Effector CD4-positive, alpha-beta T cell (primary cell): ENCODE results near the gene BEST4.
"Not testable (repeated sequence)": the region's sequence is repeated elsewhere in the genome, so short reads cannot be mapped to it uniquely, and the experiment has no call there.

Experiments used
- DNase-seq: peaks from one replicate; pipeline ENCODE4 v3.0.0-alpha.2; 2020

Gene BEST4

DNA sequence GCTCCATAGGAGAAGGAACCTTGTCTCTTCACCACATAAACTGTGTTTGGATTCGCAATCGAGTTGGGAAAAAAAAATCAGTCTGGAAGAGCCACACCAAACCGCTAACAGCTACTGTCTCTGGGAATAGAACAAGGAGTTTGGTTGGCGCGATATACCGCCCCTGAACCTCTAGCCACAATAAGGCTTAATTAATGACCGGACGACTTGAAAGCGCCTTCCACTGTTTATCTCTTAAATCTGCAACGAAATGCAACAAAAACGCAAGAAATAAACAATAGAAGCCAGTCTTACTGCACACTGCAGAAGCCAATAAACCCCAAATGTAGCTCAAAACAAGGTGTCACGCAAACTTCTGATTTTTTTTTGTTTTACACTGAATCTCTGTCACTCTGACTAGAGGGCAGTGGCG, 31.2 kb upstream of the BEST4 start:
- DNase-seq = no peak

DNA sequence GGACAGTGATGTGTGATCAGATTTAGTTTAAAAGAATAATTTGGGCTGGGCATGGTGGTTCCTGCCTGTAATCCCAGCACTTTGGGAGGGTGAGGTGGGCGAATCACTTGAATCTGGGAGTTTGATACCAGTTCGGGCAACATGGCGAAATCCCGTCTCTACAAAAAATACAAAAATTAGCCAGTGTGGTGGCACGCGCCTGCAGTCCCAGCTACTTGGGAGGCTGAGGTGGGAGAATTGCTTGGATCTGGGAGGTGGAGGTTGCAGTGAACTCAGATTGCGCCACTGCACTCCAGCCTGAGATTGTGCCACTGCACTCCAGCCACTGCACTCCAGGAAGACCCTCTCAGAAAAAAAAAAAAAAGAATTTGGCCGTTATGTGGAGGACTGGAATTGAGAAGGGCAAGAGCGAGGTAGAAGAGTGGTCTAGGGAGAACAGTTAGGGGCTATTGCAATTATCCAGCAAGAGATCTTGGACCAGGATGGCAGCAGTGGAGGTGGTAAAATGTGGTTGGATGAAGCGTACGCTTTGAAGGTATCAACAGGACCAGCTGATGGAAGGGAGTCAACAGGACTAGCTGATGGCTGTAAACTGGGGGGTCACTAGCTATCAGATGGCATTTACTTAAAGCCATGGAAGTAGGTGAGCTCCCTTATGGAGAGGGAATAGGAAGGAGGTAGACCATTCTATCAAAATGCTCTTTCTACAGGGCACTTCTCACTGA, 30.0 kb upstream of the BEST4 start:
- DNase-seq = no peak

DNA sequence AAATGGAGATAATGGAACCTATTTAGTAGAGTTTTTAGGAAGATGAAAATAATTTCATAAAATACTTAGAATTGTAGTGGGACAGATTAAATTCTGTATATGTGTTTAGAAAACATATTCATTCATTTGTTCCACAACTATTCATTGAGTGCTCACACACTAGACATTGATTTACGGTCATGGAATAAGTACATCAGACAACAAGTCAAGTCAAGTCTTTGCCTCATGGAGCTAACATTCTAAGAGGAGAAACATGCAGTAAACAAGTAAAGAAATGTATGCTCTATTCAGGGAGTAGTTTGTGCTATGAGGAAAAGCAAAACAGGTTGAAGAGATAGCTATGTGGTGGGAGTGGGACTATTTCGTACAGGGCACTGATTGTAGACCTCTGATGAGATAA, 29.3 kb upstream of the BEST4 start:
- no peak for DNase-seq

DNA sequence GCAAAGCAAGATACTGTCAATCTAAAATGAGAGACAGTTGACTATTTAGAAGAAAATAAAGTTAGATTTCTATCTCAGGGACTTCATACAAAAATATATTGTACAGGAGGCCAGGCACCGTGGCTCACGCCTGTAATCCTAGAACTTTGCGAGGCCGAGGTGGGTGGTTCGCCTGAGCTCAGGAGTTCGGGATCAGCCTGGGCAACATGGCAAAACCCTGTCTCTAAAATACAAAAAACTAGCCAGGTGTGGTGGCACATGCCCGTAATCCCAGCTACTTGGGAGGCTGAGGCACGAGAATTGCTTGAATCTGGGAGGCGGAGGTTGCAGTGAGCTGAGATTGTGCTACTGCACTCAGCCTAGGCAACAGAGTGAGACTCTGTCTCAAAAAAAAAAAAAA, 28.0 kb upstream of the BEST4 start:
- not testable (repeated sequence) for DNase-seq

DNA sequence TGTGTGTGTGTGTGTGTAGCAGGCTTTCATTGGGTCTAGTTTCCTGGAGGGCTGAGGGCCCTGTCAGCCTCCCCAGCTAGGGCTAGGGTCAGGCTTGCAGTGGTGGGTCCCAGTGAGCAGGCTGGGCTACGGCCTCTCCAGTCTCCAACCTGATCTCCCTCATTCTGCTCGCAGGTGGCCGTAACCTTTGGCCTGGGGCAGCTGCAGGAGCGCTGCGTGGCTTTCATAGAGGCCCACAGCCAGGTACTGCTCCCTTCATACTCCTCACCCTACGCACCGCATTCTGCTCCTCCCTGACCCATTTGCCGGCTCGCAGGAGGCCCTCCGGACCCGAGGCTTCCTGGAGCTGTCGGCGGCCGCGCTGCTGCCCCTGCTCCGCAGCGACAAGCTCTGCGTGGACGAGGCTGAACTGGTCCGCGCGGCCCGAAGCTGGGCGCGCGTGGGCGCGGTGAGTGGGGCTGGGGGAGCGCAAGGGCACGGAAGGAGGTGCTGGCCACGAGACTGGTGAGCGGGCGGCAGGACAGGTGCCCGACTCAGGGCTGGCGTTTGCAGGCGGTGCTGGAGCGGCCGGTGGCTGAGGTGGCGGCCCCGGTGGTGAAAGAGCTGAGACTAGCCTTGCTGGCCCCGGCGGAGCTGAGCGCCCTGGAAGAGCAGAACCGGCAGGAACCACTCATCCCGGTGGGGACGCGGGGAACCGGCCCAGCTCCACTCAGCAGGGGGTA, 25.0 kb upstream of the BEST4 start:
- no peak for DNase-seq

DNA sequence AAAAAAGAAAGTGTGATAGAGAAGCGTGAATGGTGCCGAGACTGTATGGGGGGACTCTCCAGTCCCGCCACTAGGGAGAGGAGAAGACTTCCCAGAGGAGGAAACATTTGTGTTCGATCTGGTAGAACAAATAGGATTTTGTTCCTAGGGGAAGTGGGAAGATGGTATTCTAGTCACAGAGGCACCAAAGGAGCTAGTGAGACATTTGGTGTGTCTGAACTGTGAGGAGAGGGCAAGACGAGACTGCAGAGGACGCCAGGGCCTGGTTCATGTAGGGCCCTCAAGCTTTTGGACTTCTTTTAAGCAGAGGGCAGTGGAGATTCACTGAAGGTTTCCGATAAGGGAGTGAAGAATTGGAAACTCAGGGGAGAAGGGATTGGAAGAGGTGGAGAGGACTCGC, 23.3 kb upstream of the BEST4 start:
- DNase-seq = no peak

DNA sequence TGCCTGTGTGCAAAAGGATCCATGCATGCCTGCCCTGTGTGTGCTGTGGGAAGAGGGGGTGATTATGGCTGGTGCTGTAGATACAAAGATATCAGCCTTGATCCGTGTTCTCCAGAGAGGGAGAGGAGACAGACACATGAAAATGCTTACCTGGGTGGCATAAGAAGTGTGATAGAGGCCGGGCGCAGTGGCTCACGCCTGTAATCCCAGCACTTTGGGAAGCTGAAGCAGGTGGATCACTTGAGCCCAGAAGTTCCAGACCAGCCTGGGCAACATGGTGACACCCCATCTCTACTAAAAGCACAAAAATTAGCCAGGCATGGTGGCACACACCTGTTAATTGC, 22.8 kb upstream of the BEST4 start:
- DNase-seq = not testable (repeated sequence)

DNA sequence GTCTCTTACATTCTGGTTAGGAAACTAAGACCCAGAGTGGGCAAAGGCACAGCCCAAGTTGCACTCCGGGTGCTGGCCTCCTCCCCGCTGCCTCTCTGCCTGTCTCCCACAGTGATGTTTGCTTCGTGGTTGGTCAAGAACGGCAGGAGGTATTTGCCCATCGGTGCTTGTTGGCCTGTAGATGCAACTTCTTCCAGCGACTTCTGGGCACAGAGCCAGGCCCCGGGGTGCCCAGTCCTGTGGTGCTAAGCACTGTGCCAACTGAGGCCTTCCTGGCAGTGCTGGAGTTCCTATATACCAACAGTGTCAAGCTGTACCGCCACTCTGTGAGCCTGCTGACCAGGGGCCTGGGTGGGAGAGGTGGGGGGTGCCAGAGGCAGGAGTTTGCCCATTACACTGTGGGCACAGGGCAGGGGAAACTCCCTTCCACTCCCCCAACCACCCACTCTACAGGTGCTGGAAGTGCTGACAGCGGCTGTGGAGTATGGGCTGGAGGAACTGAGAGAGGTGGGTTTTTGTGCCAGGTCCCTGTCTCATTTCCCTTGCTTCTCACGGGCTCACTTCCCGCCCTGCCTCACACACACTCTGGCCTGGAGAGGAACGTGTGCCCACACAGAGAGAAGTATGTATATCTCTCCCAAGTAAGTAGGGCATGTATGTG, 22.3 kb upstream of the BEST4 start:
- DNase-seq = peak; percentile 28

DNA sequence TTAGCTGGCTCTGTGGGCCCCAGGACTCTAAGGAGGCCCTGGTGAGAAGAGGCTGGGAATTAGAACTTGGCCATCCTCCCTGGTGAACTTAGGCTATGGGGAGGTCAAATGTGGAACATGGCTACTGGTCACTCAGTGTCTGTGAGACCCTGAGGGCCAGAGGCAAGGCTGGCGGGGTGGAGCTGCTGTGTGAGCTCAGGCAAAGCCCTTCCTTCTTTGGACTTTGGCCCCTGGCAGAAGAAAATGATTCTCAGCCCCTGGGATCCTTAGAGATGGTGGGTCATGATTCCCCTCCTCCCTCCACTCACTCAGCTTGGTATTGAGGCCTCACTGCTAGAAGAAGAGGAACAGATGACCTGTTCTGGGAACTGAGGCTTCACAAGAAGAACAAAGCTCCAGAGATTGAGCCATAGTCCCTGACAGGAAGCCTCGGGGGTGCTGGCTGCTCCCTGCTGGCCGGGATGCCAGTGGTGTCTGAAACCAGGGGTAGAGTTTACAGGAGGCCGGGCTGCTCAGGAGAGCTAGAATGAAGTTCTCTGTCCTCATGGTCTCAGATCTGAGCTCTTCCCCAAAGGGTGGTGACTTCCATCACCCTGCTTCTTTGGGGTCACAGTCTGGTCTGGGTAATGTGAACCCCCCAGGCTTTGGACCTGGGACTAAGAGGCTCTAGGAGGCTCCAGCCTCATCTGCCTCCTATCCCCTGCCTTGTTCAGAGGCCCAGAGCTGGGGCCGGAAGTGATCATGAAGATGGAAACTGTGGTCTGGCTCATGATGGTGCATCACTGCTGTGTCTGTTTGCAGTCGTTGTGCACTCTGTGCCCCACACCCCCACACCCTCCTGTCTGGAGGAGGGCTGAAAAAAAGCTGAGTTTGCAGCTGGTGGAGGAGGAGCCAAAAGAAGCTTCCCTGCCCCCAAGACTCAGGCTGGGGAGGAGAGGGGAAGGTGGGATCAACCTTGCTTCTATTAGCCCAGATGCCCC, 21.3 kb upstream of the BEST4 start:
- DNase-seq = peak; percentile 86

DNA sequence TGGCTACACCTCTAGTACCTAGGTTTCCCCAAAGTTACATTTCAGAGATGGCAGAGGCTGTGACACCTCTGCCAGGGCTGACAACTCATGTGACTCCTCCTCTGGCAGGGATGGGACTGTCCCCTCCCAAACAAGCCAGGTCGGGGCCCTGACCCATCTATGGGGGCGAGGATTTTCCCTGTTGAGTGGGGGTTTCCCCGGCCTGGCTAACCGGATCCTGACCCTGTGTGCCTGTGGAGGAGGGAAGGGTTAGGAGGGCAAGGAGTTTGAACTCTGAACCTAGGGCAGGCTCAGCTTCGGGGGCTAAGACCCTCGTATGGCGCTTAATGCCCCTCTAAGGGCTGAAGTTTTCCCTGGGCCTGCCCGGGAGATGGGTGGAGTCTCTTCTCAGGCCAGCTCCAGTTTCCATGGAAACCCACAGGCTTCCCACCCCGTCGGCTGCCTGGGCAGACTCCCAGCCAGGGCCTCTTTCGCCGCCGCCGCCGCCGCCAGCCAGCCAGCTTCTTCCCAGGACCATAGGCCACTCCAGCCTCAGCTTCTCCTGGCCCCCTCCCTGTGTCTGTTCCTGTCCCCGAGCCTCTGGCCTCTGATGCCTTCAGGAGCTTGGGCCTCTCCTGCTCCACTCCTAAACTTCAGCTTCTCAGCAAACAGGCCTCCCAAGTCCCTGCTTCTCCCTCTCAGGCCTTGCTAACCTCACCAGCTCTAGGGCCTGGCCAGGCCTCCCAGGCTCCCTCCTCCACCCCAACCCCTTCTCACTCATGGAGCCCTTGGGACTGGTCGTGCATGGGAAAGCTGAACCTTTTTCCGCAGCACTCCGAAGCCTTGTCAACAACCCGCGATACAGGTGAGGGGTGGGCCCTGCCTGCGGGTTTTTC, 20.3 kb upstream of the BEST4 start, which contains the start of gene BTBD19:
BTBD19 (plus strand) TSS at position 461 of the 875 bp plus-strand sequence; CDS start at position 759, 298 bp downstream.
- no peak for DNase-seq

DNA sequence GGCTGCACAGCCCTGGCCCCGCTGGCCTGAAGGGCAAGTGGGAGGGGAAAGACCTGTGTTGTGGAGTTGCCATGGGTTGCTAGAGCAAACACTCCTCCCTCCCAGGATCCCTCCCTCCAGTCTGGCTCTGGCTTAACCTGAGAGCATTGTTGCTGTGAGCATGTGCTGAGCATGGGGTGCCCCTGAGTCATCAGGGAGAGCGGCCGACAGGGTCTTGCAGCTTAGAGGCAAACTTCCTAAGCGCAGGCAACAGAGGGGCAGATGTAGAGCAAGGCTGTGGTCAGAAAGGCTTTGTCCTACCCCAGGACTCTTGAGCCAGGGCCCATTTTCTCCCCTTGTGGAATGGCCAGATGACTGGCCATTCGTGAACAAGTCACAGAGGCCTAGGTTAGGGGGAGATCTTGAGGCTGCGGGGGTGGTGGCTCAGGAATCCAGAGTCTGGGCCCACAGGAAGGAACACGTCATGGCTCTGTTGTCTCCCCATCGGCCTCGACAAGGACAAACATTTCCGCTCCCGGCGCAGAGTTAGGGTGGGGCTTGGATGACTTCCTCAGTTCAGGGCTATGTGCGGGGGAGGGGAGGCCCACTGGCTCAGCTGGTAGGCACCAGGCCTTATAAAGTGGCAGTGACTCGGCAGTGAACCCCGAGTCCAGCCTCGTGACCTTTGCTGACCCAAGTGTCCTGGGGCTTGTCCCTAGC, 19.5 kb upstream of the BEST4 start:
- peak; percentile 94 for DNase-seq

DNA sequence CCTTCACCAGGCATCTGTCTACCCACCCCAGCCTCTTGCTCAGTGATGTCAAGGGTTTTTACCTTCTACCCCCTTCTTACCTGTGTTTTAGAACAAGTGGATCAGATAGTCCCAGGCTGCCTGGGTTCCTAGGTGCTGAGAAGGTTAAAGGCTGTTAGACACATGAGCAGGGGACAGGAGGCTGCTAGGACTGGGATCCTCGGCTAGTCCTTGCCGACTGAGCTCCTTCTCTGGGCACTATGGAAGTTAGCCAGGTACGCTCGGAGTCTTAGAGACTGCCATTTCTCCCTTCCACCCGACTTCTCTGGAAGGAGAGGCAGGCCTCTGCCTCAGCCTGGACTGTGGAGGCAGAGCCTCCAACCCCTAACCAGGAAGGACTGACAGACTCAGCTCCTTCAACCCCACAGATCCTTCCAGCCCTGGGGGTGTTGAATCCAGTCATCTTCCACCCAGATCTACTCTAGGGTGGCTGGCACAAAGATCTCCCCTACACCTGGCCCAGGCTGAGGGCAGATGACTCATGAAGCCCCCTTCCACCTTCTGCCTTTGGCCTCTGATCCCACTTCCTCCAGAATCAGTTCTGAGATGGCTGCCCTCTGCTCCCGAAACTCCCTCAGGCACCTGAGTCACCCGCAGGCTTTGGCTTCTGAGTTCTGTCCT, 18.9 kb upstream of the BEST4 start, which contains the start of gene DYNLT4:
DYNLT4 (minus strand) TSS at position 648 of the 660 bp plus-strand sequence. CDS start 683 bp downstream, outside the sequence.
- no peak for DNase-seq

DNA sequence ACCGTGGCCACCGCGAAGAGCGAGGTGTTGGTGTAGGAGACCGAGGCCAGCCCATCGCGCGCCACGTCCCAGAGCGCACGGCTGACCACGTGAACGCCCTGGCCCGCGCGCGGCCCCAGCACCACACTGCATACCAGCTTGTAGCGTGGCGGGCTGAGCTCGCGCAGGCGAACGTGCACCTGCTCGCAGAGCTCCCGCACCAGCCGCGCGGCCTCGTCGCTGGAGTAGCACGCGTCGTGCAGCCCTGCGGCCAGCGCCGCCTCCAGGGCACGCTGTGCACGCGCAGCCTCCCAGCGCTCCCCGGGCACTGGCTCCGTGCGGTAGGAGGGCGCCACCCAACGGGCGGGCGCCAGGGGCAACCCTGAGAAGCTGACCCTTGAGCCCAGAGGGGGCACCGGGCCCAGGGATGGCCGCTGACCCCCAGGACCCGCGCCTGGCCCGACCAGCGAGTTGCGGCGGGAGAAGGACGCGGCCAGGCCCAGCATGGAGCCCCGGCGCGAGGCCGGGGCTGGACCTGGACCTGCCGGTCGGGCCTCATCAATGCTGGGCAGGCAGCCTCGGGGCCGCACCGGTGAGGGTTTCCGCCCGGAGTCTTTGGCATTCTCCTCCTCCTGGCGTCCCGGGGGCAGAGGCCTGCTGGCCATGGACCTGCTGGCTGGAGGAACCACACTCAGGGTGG, 18.2 kb upstream of the BEST4 start:
- DNase-seq = no peak

DNA sequence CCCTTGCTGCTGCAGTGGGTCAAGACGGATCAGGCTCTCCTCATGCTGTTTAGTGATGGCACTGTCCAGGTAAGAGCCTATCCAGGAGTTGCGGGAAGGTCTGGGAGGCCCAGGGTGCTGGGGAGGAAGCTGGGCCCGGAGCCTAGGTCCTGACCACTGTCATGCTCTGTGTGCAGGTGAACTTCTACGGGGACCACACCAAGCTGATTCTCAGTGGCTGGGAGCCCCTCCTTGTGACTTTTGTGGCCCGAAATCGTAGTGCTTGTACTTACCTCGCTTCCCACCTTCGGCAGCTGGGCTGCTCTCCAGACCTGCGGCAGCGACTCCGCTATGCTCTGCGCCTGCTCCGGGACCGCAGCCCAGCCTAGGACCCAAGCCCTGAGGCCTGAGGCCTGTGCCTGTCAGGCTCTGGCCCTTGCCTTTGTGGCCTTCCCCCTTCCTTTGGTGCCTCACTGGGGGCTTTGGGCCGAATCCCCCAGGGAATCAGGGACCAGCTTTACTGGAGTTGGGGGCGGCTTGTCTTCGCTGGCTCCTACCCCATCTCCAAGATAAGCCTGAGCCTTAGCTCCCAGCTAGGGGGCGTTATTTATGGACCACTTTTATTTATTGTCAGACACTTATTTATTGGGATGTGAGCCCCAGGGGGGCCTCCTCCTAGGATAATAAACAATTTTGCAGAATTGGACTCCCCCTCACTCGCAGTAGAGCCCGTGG, 17.5 kb upstream of the BEST4 start:
- no peak for DNase-seq

DNA sequence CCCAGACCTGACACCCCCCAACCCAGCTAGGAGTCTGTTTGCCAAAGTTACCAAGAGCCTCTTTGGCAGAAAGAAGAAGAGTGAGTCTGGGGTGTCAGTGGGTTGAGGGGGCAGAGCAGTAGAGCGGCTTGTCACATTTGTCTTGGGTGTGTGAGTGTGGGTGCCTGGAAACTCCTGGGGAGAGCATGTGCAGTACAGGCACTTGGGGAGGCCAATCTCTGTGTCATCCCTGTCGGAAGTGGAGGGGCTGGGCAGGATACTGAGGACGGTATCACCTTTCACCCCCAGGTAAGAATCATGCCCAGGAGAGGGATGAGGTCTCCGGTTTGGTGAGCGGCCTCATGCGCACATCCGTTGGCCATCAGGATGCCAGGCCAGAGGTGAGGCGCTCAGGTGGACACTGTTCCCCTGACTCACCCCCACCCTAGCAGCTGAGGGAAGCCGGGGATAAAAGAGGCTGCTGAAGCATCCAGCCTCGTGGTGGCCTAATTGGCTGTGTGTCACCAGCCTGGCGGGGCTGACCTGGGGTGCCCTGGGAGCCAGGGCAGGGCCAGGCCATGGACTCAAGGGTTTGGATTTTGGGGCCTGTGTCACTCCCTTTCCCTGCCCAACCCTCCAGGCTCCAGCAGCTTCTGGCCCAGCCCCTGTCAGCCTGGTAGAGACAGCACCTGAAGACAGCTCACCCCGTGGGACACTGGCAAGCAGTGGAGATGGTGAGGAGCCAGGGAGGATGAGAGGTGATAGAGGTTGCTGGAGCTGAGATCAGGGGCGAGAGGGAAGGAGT, 15.5 kb upstream of the BEST4 start:
- DNase-seq = no peak

DNA sequence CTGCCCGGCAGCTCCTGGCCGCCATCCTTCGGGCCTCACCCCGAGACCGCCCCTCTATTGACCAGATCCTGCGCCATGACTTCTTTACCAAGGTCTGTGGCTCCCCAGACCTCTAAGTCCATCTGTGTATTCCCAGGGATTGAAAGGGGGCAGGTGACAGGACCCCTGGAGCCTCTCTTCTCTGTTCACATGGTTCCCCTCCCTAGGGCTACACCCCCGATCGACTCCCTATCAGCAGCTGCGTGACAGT, 15.0 kb upstream of the BEST4 start:
- no peak for DNase-seq

DNA sequence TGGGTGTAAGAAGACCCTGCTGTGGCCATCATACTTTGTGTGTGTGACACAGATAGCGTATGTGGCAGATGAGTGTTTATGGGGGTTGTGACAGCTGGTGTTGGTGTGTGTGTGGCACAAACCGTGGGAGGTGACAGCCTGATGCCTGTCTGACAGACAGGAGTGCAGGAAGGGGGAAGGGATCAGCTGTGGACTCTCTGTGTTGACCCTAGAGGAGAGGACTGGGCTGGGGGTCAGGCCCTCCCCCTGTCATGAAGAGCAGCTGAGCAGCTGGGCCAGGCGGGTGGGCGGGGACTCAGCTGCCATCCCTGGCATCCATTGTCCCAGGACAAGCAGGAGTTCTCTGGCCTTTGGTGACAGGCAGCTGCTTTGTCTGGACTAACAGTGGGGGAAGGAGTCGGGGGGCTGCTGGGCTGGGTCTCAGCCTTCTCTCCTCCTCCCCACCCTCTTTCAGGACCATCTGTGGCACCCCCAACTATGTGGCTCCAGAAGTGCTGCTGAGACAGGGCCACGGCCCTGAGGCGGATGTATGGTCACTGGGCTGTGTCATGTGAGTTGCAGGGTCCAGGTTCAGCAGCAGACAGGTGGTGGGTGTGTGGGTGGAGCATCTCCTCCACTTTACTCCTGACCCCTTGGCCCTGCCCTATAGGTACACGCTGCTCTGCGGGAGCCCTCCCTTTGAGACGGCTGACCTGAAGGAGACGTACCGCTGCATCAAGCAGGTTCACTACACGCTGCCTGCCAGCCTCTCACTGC, 14.5 kb upstream of the BEST4 start:
- no peak for DNase-seq
